ENCODE results near the gene C6orf136. TPM values are rescaled to one million over a fixed set of nuclear protein-coding genes. Genes with fewer than 3 reads are reported as not detected.
"Not testable (repeated sequence)": the region's sequence is repeated elsewhere in the genome, so short reads cannot be mapped to it uniquely, and the experiment has no call there.

The C6orf136 gene
- 23.9 and 36.0 TPM in 2 replicates for total RNA-seq

- DNase-seq (ENCODE audit: low spot score), result peak; percentile 89
- Mint-ChIP-seq H3K4me1 (ENCODE audit: low read depth) (peaks cover 23% of the 10 kb centered on the region), H3K4me3 (peak within 1 kb of the TSS; percentile 90), H3K9me3 (no peaks in the 10 kb centered on the region), H3K27ac (peak within 1 kb of the TSS; percentile 91), H3K36me3 (ENCODE audit: low read depth) (peaks cover 22% of the 10 kb centered on the region), H3K27me3 (ENCODE audit: insufficient read depth) (no peaks in the 10 kb centered on the region)
- intact Hi-C loops (cut with micrococcal nuclease), result loop anchor here (1.0 kb wide), 8 partner anchors 20 to 262 kb away; partner anchors contain the start of genes ABCF1, ATAT1, DHX16 and GTF2H4
Measured at GRCh38 chr6:30646450-30647241, at the start of gene C6orf136. Gene C6orf136, plus strand, starts transcription at chr6:30647133. Its CDS starts 99 bp downstream, at chr6:30647232.

- not testable (repeated sequence) for H3K9me3 Mint-ChIP-seq; H3K27me3 Mint-ChIP-seq (ENCODE audit: insufficient read depth); H3K4me3 Mint-ChIP-seq; H3K4me1 Mint-ChIP-seq (ENCODE audit: low read depth)
- DNase-seq (ENCODE audit: low spot score), result peak; percentile 63
- intact Hi-C loops (cut with micrococcal nuclease), result loop anchor here (1.0 to 2.0 kb wide), 3 partner anchors 15 to 115 kb away; no protein-coding TSS in a partner anchor
- H3K27ac Mint-ChIP-seq, result peak overlapping the region; percentile 71
- peaks cover 40% of the 10 kb centered on the region for H3K36me3 Mint-ChIP-seq (ENCODE audit: low read depth)
Measured at GRCh38 chr6:30597315-30598144, 49.4 kb upstream of the C6orf136 start.

GRCh38 chr6:30598912-30599624 lies 47.9 kb upstream of the C6orf136 start:
- Mint-ChIP-seq H3K27ac (no peak overlapping the region), H3K27me3 (ENCODE audit: insufficient read depth) (no peaks in the 10 kb centered on the region), H3K4me3 (no peak overlapping the region), H3K36me3 (ENCODE audit: low read depth) (peaks cover 53% of the 10 kb centered on the region), H3K4me1 (ENCODE audit: low read depth) (peaks cover 18% of the 10 kb centered on the region), H3K9me3 (no peaks in the 10 kb centered on the region)
- intact Hi-C loops (cut with micrococcal nuclease), result no loop called here
- DNase-seq (ENCODE audit: low spot score), result no peak

- Mint-ChIP-seq H3K27ac (no peak overlapping the region), H3K4me1 (ENCODE audit: low read depth) (peaks cover 18% of the 10 kb centered on the region), H3K36me3 (ENCODE audit: low read depth) (peaks cover 53% of the 10 kb centered on the region), H3K9me3 (no peaks in the 10 kb centered on the region), H3K4me3 (no peak overlapping the region), H3K27me3 (ENCODE audit: insufficient read depth) (no peaks in the 10 kb centered on the region)
- intact Hi-C loops (cut with micrococcal nuclease), result no loop called here
- DNase-seq (ENCODE audit: low spot score), result no peak
Measured at GRCh38 chr6:30599625-30600324, 47.2 kb upstream of the C6orf136 start.

- peaks cover 18% of the 10 kb centered on the region for H3K4me1 Mint-ChIP-seq (ENCODE audit: low read depth)
- H3K27me3 Mint-ChIP-seq (ENCODE audit: insufficient read depth), result no peaks in the 10 kb centered on the region
- intact Hi-C loops (cut with micrococcal nuclease), result no loop called here
- no peaks in the 10 kb centered on the region for H3K9me3 Mint-ChIP-seq
- H3K4me3 Mint-ChIP-seq, result no peak overlapping the region
- H3K36me3 Mint-ChIP-seq (ENCODE audit: low read depth), result peaks cover 57% of the 10 kb centered on the region
- no peak for DNase-seq (ENCODE audit: low spot score)
- no peak overlapping the region for H3K27ac Mint-ChIP-seq
Measured at GRCh38 chr6:30600451-30600961, 46.4 kb upstream of the C6orf136 start.

GRCh38 chr6:30601436-30601814 lies 45.5 kb upstream of the C6orf136 start:
- Mint-ChIP-seq H3K4me3 (no peak overlapping the region), H3K9me3 (no peaks in the 10 kb centered on the region), H3K4me1 (ENCODE audit: low read depth) (peaks cover 18% of the 10 kb centered on the region), H3K27ac (peak overlapping the region; percentile 29), H3K27me3 (ENCODE audit: insufficient read depth) (no peaks in the 10 kb centered on the region), H3K36me3 (ENCODE audit: low read depth) (peaks cover 64% of the 10 kb centered on the region)
- intact Hi-C loops (cut with micrococcal nuclease), result no loop called here
- DNase-seq (ENCODE audit: low spot score), result no peak

GRCh38 chr6:30601815-30602641 lies 44.9 kb upstream of the C6orf136 start:
- peaks cover 17% of the 10 kb centered on the region for H3K4me1 Mint-ChIP-seq (ENCODE audit: low read depth)
- no peaks in the 10 kb centered on the region for H3K27me3 Mint-ChIP-seq (ENCODE audit: insufficient read depth)
- intact Hi-C loops (cut with micrococcal nuclease), result no loop called here
- no peaks in the 10 kb centered on the region for H3K9me3 Mint-ChIP-seq
- no peak overlapping the region for H3K4me3 Mint-ChIP-seq
- H3K36me3 Mint-ChIP-seq (ENCODE audit: low read depth), result peaks cover 69% of the 10 kb centered on the region
- no peak for DNase-seq (ENCODE audit: low spot score)
- H3K27ac Mint-ChIP-seq, result no peak overlapping the region

GRCh38 chr6:30603961-30604360 lies 43.0 kb upstream of the C6orf136 start:
- Mint-ChIP-seq H3K27me3 (ENCODE audit: insufficient read depth) (no peaks in the 10 kb centered on the region), H3K9me3 (no peaks in the 10 kb centered on the region), H3K4me1 (ENCODE audit: low read depth) (peaks cover 23% of the 10 kb centered on the region)

GRCh38 chr6:30610065-30610464 lies 36.9 kb upstream of the C6orf136 start:
- H3K4me1 Mint-ChIP-seq (ENCODE audit: low read depth), result peaks cover 70% of the 10 kb centered on the region
- peaks cover 74% of the 10 kb centered on the region for H3K36me3 Mint-ChIP-seq (ENCODE audit: low read depth)
- no peaks in the 10 kb centered on the region for H3K27me3 Mint-ChIP-seq (ENCODE audit: insufficient read depth)
- intact Hi-C loops (cut with micrococcal nuclease), result loop anchor here (10.0 kb wide), 2 partner anchors 545 to 1255 kb away; partner anchors contain the start of genes NEU1, POLR1H and PPP1R11
- no peak for DNase-seq (ENCODE audit: low spot score)
- peak overlapping the region; percentile 11 for H3K27ac Mint-ChIP-seq
- no peak overlapping the region for H3K4me3 Mint-ChIP-seq
- no peaks in the 10 kb centered on the region for H3K9me3 Mint-ChIP-seq

More at GRCh38 chr6:30603961-30604360, 43.0 kb upstream of the C6orf136 start:
- H3K36me3 Mint-ChIP-seq (ENCODE audit: low read depth), result peaks cover 72% of the 10 kb centered on the region
- no peak for DNase-seq (ENCODE audit: low spot score)
- no peak overlapping the region for H3K27ac Mint-ChIP-seq
- intact Hi-C loops (cut with micrococcal nuclease), result no loop called here
- H3K4me3 Mint-ChIP-seq, result no peak overlapping the region

GRCh38 chr6:30611150-30611855 lies 35.6 kb upstream of the C6orf136 start:
- intact Hi-C loops (cut with micrococcal nuclease), result loop anchor here (10.0 kb wide), 2 partner anchors 547 to 1253 kb away; partner anchors contain the start of genes NEU1, POLR1H and PPP1R11
- Mint-ChIP-seq H3K9me3 (no peaks in the 10 kb centered on the region), H3K4me1 (ENCODE audit: low read depth) (peaks cover 70% of the 10 kb centered on the region), H3K27me3 (ENCODE audit: insufficient read depth) (no peaks in the 10 kb centered on the region), H3K36me3 (ENCODE audit: low read depth) (peaks cover 75% of the 10 kb centered on the region), H3K4me3 (peak overlapping the region; percentile 19), H3K27ac (peak overlapping the region; percentile 36)
- no peak for DNase-seq (ENCODE audit: low spot score)

GRCh38 chr6:30611856-30612194 lies 35.1 kb upstream of the C6orf136 start:
- H3K4me3 Mint-ChIP-seq, result no peak overlapping the region
- peaks cover 70% of the 10 kb centered on the region for H3K4me1 Mint-ChIP-seq (ENCODE audit: low read depth)
- H3K27me3 Mint-ChIP-seq (ENCODE audit: insufficient read depth), result no peaks in the 10 kb centered on the region
- intact Hi-C loops (cut with micrococcal nuclease), result loop anchor here (2.0 to 10.0 kb wide), 3 partner anchors 15 to 1253 kb away; partner anchors contain the start of genes NEU1, POLR1H and PPP1R11
- H3K27ac Mint-ChIP-seq, result peak overlapping the region; percentile 26
- no peaks in the 10 kb centered on the region for H3K9me3 Mint-ChIP-seq
- DNase-seq (ENCODE audit: low spot score), result no peak
- H3K36me3 Mint-ChIP-seq (ENCODE audit: low read depth), result peaks cover 75% of the 10 kb centered on the region
